ENCODE results near the gene OR10K2.
"Not testable (repeated sequence)": the region's sequence is repeated elsewhere in the genome, so short reads cannot be mapped to it uniquely, and the experiment has no call there.

Gene OR10K2
- 0 reads per million in 9 experiments for total RNA-seq

- Mint-ChIP-seq H3K27me3 (peaks cover 41 to 47% of the 10 kb centered on the region in 2 donors), H3K9me3 (peaks cover 0 to 7% of the 10 kb centered on the region in 2 donors), H3K4me3 (no peak within 1 kb of the TSS), H3K4me1 (ENCODE audit: low read depth in 2 of 2) (no peaks in the 10 kb centered on the region), H3K27ac (no peak within 1 kb of the TSS), H3K36me3 (ENCODE audit: insufficient read depth) (no peaks in the 10 kb centered on the region)
- ATAC-seq (replicated peaks) = no peak
- DNase-seq = no peak
Measured at GRCh38 chr1:158426137-158426536, at the start of gene OR10K2. TSS of gene OR10K2 (minus strand) at chr1:158426237. CDS start at chr1:158420866, 5,371 bp downstream.

- H3K4me3 Mint-ChIP-seq = no peak within 1 kb of the TSS
- H3K4me1 Mint-ChIP-seq (ENCODE audit: low read depth in 2 of 2) = no peaks in the 10 kb centered on the region
- DNase-seq (no peak), ATAC-seq (replicated peaks) (no peak)
- peaks cover 39 to 42% of the 10 kb centered on the region in 2 donors for H3K27me3 Mint-ChIP-seq
- no peaks in the 10 kb centered on the region for H3K9me3 Mint-ChIP-seq
- H3K36me3 Mint-ChIP-seq (ENCODE audit: insufficient read depth) = no peaks in the 10 kb centered on the region
- H3K27ac Mint-ChIP-seq = no peak within 1 kb of the TSS
Measured at GRCh38 chr1:158471920-158472319, 45.9 kb upstream of the OR10K2 start, which contains the start of gene OR10R2. TSS of gene OR10R2 (plus strand) at chr1:158472220. CDS start at chr1:158472326, 106 bp downstream.

GRCh38 chr1:158461534-158461933 lies 35.5 kb upstream of the OR10K2 start, which contains the start of gene OR10K1:
TSS of gene OR10K1 (plus strand) at chr1:158461834. CDS start at chr1:158465562, 3,728 bp downstream.
- ATAC-seq (replicated peaks) = no peak
- Mint-ChIP-seq H3K9me3 (no peaks in the 10 kb centered on the region), H3K27me3 (peaks cover 26 to 32% of the 10 kb centered on the region in 2 donors), H3K27ac (no peak within 1 kb of the TSS), H3K36me3 (ENCODE audit: insufficient read depth) (no peaks in the 10 kb centered on the region), H3K4me1 (ENCODE audit: low read depth in 2 of 2) (no peaks in the 10 kb centered on the region), H3K4me3 (no peak within 1 kb of the TSS)
- no peak for DNase-seq

GRCh38 chr1:158458263-158458662 lies 32.2 kb upstream of the OR10K2 start:
- ATAC-seq (replicated peaks) = no peak
- no peak overlapping the region for H3K4me3 Mint-ChIP-seq

GRCh38 chr1:158457246-158457645 lies 31.2 kb upstream of the OR10K2 start:
- no peak overlapping the region for H3K4me3 Mint-ChIP-seq
- no peak for ATAC-seq (replicated peaks)
- H3K9me3 Mint-ChIP-seq = no peaks in the 10 kb centered on the region
- no peaks in the 10 kb centered on the region for H3K4me1 Mint-ChIP-seq (ENCODE audit: low read depth in 2 of 2)
- no peaks in the 10 kb centered on the region for H3K36me3 Mint-ChIP-seq (ENCODE audit: insufficient read depth)
- H3K27ac Mint-ChIP-seq = no peak overlapping the region
- no peak for DNase-seq
- peaks cover 45 to 52% of the 10 kb centered on the region in 2 donors for H3K27me3 Mint-ChIP-seq

More at GRCh38 chr1:158458263-158458662, 32.2 kb upstream of the OR10K2 start:
- Mint-ChIP-seq H3K27ac (no peak overlapping the region), H3K4me1 (ENCODE audit: low read depth in 2 of 2) (no peaks in the 10 kb centered on the region), H3K36me3 (ENCODE audit: insufficient read depth) (no peaks in the 10 kb centered on the region), H3K9me3 (no peaks in the 10 kb centered on the region), H3K27me3 (peaks cover 43 to 47% of the 10 kb centered on the region in 2 donors)
- no peak for DNase-seq

- no peaks in the 10 kb centered on the region for H3K36me3 Mint-ChIP-seq (ENCODE audit: insufficient read depth)
- H3K27ac Mint-ChIP-seq = no peak overlapping the region
- H3K4me3 Mint-ChIP-seq = no peak overlapping the region
- no peaks in the 10 kb centered on the region for H3K4me1 Mint-ChIP-seq (ENCODE audit: low read depth in 2 of 2)
- ATAC-seq (replicated peaks) = no peak
- H3K9me3 Mint-ChIP-seq = peaks cover 0 to 5% of the 10 kb centered on the region in 2 donors
- no peak for DNase-seq
- H3K27me3 Mint-ChIP-seq = peaks cover 53 to 57% of the 10 kb centered on the region in 2 donors
Measured at GRCh38 chr1:158454537-158454936, 28.5 kb upstream of the OR10K2 start.

- peaks cover 42 to 54% of the 10 kb centered on the region in 2 donors for H3K27me3 Mint-ChIP-seq
- ATAC-seq (replicated peaks) (no peak), DNase-seq (no peak)
- no peaks in the 10 kb centered on the region for H3K4me1 Mint-ChIP-seq (ENCODE audit: low read depth in 2 of 2)
- H3K4me3 Mint-ChIP-seq = no peak overlapping the region
- no peaks in the 10 kb centered on the region for H3K9me3 Mint-ChIP-seq
- no peak overlapping the region for H3K27ac Mint-ChIP-seq
- H3K36me3 Mint-ChIP-seq (ENCODE audit: insufficient read depth) = no peaks in the 10 kb centered on the region
Measured at GRCh38 chr1:158445376-158445775, 19.3 kb upstream of the OR10K2 start.

- H3K36me3 Mint-ChIP-seq (ENCODE audit: insufficient read depth) = no peaks in the 10 kb centered on the region
- DNase-seq (no peak), ATAC-seq (replicated peaks) (no peak)
- H3K9me3 Mint-ChIP-seq = peaks cover 0 to 7% of the 10 kb centered on the region in 2 donors
- no peaks in the 10 kb centered on the region for H3K4me1 Mint-ChIP-seq (ENCODE audit: low read depth in 2 of 2)
- H3K4me3 Mint-ChIP-seq = no peak overlapping the region
- H3K27me3 Mint-ChIP-seq = peaks cover 58 to 67% of the 10 kb centered on the region in 2 donors
- no peak overlapping the region for H3K27ac Mint-ChIP-seq
Measured at GRCh38 chr1:158434741-158435140, 8.7 kb upstream of the OR10K2 start.

- Mint-ChIP-seq H3K9me3 (peaks cover 0 to 13% of the 10 kb centered on the region in 2 donors), H3K27me3 (peaks cover 71 to 72% of the 10 kb centered on the region in 2 donors)
- not testable (repeated sequence) for H3K36me3 Mint-ChIP-seq (ENCODE audit: insufficient read depth); H3K27ac Mint-ChIP-seq; H3K4me1 Mint-ChIP-seq (ENCODE audit: low read depth in 2 of 2); DNase-seq; H3K4me3 Mint-ChIP-seq; ATAC-seq (replicated peaks)
Measured at GRCh38 chr1:158430163-158430562, 4.1 kb upstream of the OR10K2 start.

- H3K4me1 Mint-ChIP-seq (ENCODE audit: low read depth in 2 of 2) = no peaks in the 10 kb centered on the region
- H3K4me3 Mint-ChIP-seq = no peak overlapping the region
- H3K27ac Mint-ChIP-seq = no peak overlapping the region
- H3K9me3 Mint-ChIP-seq = peaks cover 0 to 7% of the 10 kb centered on the region in 2 donors
- H3K27me3 Mint-ChIP-seq = peaks cover 39 to 48% of the 10 kb centered on the region in 2 donors
- no peak for DNase-seq
- ATAC-seq (replicated peaks) = no peak
- no peaks in the 10 kb centered on the region for H3K36me3 Mint-ChIP-seq (ENCODE audit: insufficient read depth)
Measured at GRCh38 chr1:158425027-158425426, 1.0 kb downstream of the OR10K2 start.

- no peak for ATAC-seq (replicated peaks)
- Mint-ChIP-seq H3K9me3 (no peaks in the 10 kb centered on the region), H3K4me3 (no peak overlapping the region)
Measured at GRCh38 chr1:158422212-158422611, 3.8 kb downstream of the OR10K2 start.

GRCh38 chr1:158417586-158417985 lies 8.5 kb downstream of the OR10K2 start:
- H3K4me3 Mint-ChIP-seq = no peak overlapping the region
- no peak for DNase-seq
- peaks cover 0 to 2% of the 10 kb centered on the region in 2 donors for H3K4me1 Mint-ChIP-seq (ENCODE audit: low read depth in 2 of 2)
- H3K9me3 Mint-ChIP-seq = no peaks in the 10 kb centered on the region
- H3K36me3 Mint-ChIP-seq (ENCODE audit: insufficient read depth) = peaks cover 6% of the 10 kb centered on the region
- H3K27me3 Mint-ChIP-seq = peaks cover 33 to 48% of the 10 kb centered on the region in 2 donors
- no peak for ATAC-seq (replicated peaks)
- H3K27ac Mint-ChIP-seq = no peak overlapping the region

More at GRCh38 chr1:158422212-158422611, 3.8 kb downstream of the OR10K2 start:
- no peak overlapping the region for H3K27ac Mint-ChIP-seq
- peaks cover 13 to 27% of the 10 kb centered on the region in 2 donors for H3K27me3 Mint-ChIP-seq
- no peak for DNase-seq
- no peaks in the 10 kb centered on the region for H3K4me1 Mint-ChIP-seq (ENCODE audit: low read depth in 2 of 2)
- no peaks in the 10 kb centered on the region for H3K36me3 Mint-ChIP-seq (ENCODE audit: insufficient read depth)

GRCh38 chr1:158414651-158415345 lies 11.2 kb downstream of the OR10K2 start:
- Mint-ChIP-seq H3K4me1 (ENCODE audit: low read depth in 2 of 2) (peaks cover 0 to 2% of the 10 kb centered on the region in 2 donors), H3K27me3 (peaks cover 21 to 27% of the 10 kb centered on the region in 2 donors), H3K9me3 (no peaks in the 10 kb centered on the region), H3K36me3 (ENCODE audit: insufficient read depth) (peaks cover 6% of the 10 kb centered on the region), H3K4me3 (no peak overlapping the region), H3K27ac (no peak overlapping the region)
- ATAC-seq (replicated peaks) (no peak), DNase-seq (no peak)

GRCh38 chr1:158407092-158407491 lies 18.9 kb downstream of the OR10K2 start:
- H3K27me3 Mint-ChIP-seq = peaks cover 29 to 51% of the 10 kb centered on the region in 2 donors
- no peaks in the 10 kb centered on the region for H3K9me3 Mint-ChIP-seq
- ATAC-seq (replicated peaks) (no peak), DNase-seq (no peak)
- H3K4me3 Mint-ChIP-seq = no peak overlapping the region
- no peak overlapping the region for H3K27ac Mint-ChIP-seq
- H3K4me1 Mint-ChIP-seq (ENCODE audit: low read depth in 2 of 2) = no peaks in the 10 kb centered on the region
- no peaks in the 10 kb centered on the region for H3K36me3 Mint-ChIP-seq (ENCODE audit: insufficient read depth)

Measured in effector memory CD8-positive, alpha-beta T cell (primary cell).